HEK293 (cell line): ENCODE results near the gene ZFYVE28.
A peak's percentile ranks its signal among the peaks of the same experiment; 100 is the strongest.

Source experiments
- GLIS1 ChIP-seq: fragments of 450-650 bp; formaldehyde crosslinking; IDR thresholded peaks from 2 replicates; pipeline ENCODE4 v1.5.1; 2016; ENCODE audit warnings: missing biosample characterization, missing genetic modification characterization
- INSM2 ChIP-seq: fragments of 450-650 bp; formaldehyde crosslinking; IDR thresholded peaks from 2 replicates; pipeline ENCODE4 v1.5.1; 2016; ENCODE audit warnings: missing biosample characterization, missing genetic modification characterization
- KLF1 ChIP-seq: fragments of 450-650 bp; formaldehyde crosslinking; IDR thresholded peaks from 2 replicates; pipeline ENCODE4 v1.5.1; 2016; ENCODE audit warnings: missing biosample characterization, missing genetic modification characterization
- PATZ1 ChIP-seq: fragments of 450-650 bp; formaldehyde crosslinking; IDR thresholded peaks from 2 replicates; pipeline ENCODE4 v1.5.1; 2016; ENCODE audit warnings: missing biosample characterization, missing genetic modification characterization
- SETDB1 ChIP-seq: IDR thresholded peaks from one replicate; pipeline ENCODE4 v1.6.1; 2017; ENCODE audit warnings: mild to moderate bottlenecking, low read length, moderate library complexity, mixed read lengths; ENCODE audit not compliant: insufficient read length
- SP2 ChIP-seq: fragments of 450-650 bp; formaldehyde crosslinking; IDR thresholded peaks from 2 replicates; pipeline ENCODE4 v1.5.1; 2016; ENCODE audit warnings: missing biosample characterization, missing genetic modification characterization
- ZBTB11 ChIP-seq: fragments of 450-650 bp; formaldehyde crosslinking; conservative IDR thresholded peaks from 2 replicates; pipeline ENCODE4 v1.5.1; 2016; ENCODE audit warnings: low read depth, missing biosample characterization, missing genetic modification characterization
- ZBTB21 ChIP-seq: fragments of 450-650 bp; formaldehyde crosslinking; IDR thresholded peaks from 2 replicates; pipeline ENCODE4 v1.5.1; 2017; ENCODE audit warnings: missing biosample characterization, missing genetic modification characterization
- ZBTB49 ChIP-seq: fragments of 450-650 bp; formaldehyde crosslinking; IDR thresholded peaks from 2 replicates; pipeline ENCODE4 v1.5.1; 2016; ENCODE audit warnings: missing biosample characterization, missing genetic modification characterization, low read depth
- ZIC2 ChIP-seq: fragments of 450-650 bp; formaldehyde crosslinking; IDR thresholded peaks from 2 replicates; pipeline ENCODE4 v1.5.1; 2016; ENCODE audit warnings: missing biosample characterization, missing genetic modification characterization
- ZNF112 ChIP-seq: fragments of 450-650 bp; formaldehyde crosslinking; IDR thresholded peaks from 2 replicates; pipeline ENCODE4 v1.5.0; 2017; ENCODE audit warnings: missing biosample characterization, missing genetic modification characterization
- ZNF121 ChIP-seq: fragments of 450-650 bp; formaldehyde crosslinking; IDR thresholded peaks from 2 replicates; pipeline ENCODE4 v1.5.1; 2016; ENCODE audit warnings: missing biosample characterization, missing genetic modification characterization
- ZNF138 ChIP-seq: fragments of 450-650 bp; formaldehyde crosslinking; IDR thresholded peaks from 2 replicates; pipeline ENCODE4 v1.5.1; 2016; ENCODE audit warnings: missing biosample characterization, missing genetic modification characterization, borderline replicate concordance
- ZNF18 ChIP-seq: fragments of 450-650 bp; formaldehyde crosslinking; IDR thresholded peaks from 2 replicates; pipeline ENCODE4 v1.5.1; 2016; ENCODE audit warnings: missing biosample characterization, missing genetic modification characterization
- ZNF350 ChIP-seq: fragments of 450-650 bp; formaldehyde crosslinking; IDR thresholded peaks from 2 replicates; pipeline ENCODE4 v1.5.0; 2017; ENCODE audit warnings: missing biosample characterization, mild to moderate bottlenecking, missing genetic modification characterization
- ZNF366 ChIP-seq: fragments of 450-650 bp; formaldehyde crosslinking; conservative IDR thresholded peaks from 2 replicates; pipeline ENCODE4 v1.5.1; 2016; ENCODE audit warnings: missing biosample characterization, missing genetic modification characterization
- ZNF37A ChIP-seq: fragments of 450-650 bp; IDR thresholded peaks from 2 replicates; pipeline ENCODE4 v1.5.1; 2018; ENCODE audit warnings: missing biosample characterization, missing genetic modification characterization
- ZNF488 ChIP-seq: fragments of 450-650 bp; formaldehyde crosslinking; IDR thresholded peaks from 2 replicates; pipeline ENCODE4 v1.5.1; 2016; ENCODE audit warnings: missing biosample characterization, missing genetic modification characterization
- ZNF501 ChIP-seq: fragments of 450-650 bp; formaldehyde crosslinking; IDR thresholded peaks from 2 replicates; pipeline ENCODE4 v1.5.1; 2016; ENCODE audit warnings: missing biosample characterization, missing genetic modification characterization
- ZNF548 ChIP-seq: fragments of 450-650 bp; formaldehyde crosslinking; IDR thresholded peaks from 2 replicates; pipeline ENCODE4 v1.5.1; 2016; ENCODE audit warnings: missing biosample characterization, missing genetic modification characterization
- ZNF561 ChIP-seq: fragments of 450-650 bp; IDR thresholded peaks from 2 replicates; pipeline ENCODE4 v1.5.1; 2018; ENCODE audit warnings: missing biosample characterization, missing genetic modification characterization, borderline replicate concordance
- ZNF600 ChIP-seq: fragments of 450-650 bp; formaldehyde crosslinking; IDR thresholded peaks from 2 replicates; pipeline ENCODE4 v1.5.1; 2016; ENCODE audit warnings: missing biosample characterization, missing genetic modification characterization
- ZNF645 ChIP-seq: fragments of 450-650 bp; formaldehyde crosslinking; IDR thresholded peaks from 2 replicates; pipeline ENCODE4; 2016; ENCODE audit warnings: missing biosample characterization, missing genetic modification characterization
- ZNF768 ChIP-seq: fragments of 450-650 bp; formaldehyde crosslinking; IDR thresholded peaks from 2 replicates; pipeline ENCODE4 v1.5.1; 2018; ENCODE audit warnings: missing biosample characterization, mild to moderate bottlenecking, missing genetic modification characterization

Gene ZFYVE28

GRCh38 chr4:2462218-2462991 lies 44.0 kb upstream of the ZFYVE28 start (continued):
- no peak for TF ChIP-seq PATZ1 (tag by site-specific recombination)
- no peak for TF ChIP-seq ZBTB11 (tag by site-specific recombination)
- no peak for TF ChIP-seq ZNF366
- TF ChIP-seq ZNF768 (tag by site-specific recombination): no peak
- TF ChIP-seq ZNF645: no peak
- TF ChIP-seq ZBTB49 (tag by site-specific recombination): no peak
- 0 out of 2 replicates have a peak, but pooled peaks have one; percentile 39 for TF ChIP-seq ZNF561 (tag by site-specific recombination)
- no peak for TF ChIP-seq ZNF37A
- TF ChIP-seq GLIS1 (tag by site-specific recombination): peak; percentile 38; the same call in 1 of the 2 replicates
- TF ChIP-seq ZNF548 (tag by site-specific recombination): no peak
- no peak for TF ChIP-seq ZNF501 (tag by site-specific recombination)
- no peak for TF ChIP-seq ZNF138 (tag by site-specific recombination)
- TF ChIP-seq ZNF121 (tag by site-specific recombination): 0 out of 2 replicates have a peak, but pooled peaks have one; percentile 13
- TF ChIP-seq SETDB1: no peak
- no peak for TF ChIP-seq ZNF350 (tag by site-specific recombination)
- TF ChIP-seq INSM2 (tag by site-specific recombination): no peak
- no peak for TF ChIP-seq ZNF600
- TF ChIP-seq SP2 (tag by site-specific recombination): no peak
- TF ChIP-seq ZNF488: no peak
- TF ChIP-seq KLF1: no peak
- TF ChIP-seq ZNF112 (tag by site-specific recombination): no peak
- no peak for TF ChIP-seq ZBTB21
- peak; percentile 89 for TF ChIP-seq ZIC2
- no peak for TF ChIP-seq ZNF18 (tag by site-specific recombination)
